Loucy (cell line): ENCODE data around the gene SLC25A6.

ENCODE experiments used
- CTCF ChIP-seq: fragments of 200-600 bp; sonication (generic); conservative IDR thresholded peaks from 2 replicates; pipeline ENCODE4 v1.5.1; 2014; ENCODE audit warnings: mild to moderate bottlenecking, antibody characterized with exemption, low read length
- EZH2phosphoT487 ChIP-seq: fragments of 200-600 bp; IDR thresholded peaks from 2 replicates; pipeline ENCODE4 v1.6.1; 2018; ENCODE audit warnings: antibody characterized with exemption, mild to moderate bottlenecking, moderate library complexity, borderline replicate concordance

DNA sequence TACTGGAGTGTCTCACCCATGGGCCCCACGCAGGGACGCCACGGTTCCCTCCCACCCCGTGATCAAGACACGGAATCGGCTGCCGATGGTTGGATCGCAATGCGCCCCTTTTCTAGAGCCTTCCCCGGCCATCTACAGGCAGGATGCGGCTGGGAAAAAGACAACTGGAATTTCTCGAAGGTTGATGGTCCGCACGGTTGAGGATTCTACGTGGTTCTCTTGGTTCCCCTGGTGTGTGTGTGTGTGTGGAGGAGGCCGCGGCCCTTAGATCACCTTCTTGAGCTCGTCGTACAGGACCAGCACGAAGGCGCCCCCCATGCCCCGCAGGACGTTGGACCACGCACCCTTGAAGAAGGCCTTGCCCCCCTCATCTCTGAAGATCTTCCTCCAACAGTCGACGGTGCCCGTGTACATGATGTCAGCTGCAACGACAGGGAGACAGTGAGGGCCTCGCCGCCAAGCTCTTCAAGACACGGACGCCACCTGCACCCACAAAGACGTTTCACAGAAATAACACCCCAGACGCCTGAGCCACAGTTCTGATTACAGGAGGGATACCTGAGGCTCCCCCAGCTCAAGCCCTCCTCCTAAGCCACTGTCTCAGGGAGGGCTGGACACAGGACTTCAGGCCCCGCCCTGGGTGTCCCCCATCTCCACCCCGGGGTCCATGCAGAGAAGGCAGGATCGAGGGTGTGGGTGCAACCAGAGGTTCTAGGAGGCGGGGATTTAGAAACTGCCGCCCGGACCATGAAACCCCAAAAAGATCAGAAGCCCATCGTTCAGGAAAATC, 5.4 kb downstream of the SLC25A6 start:
- TF ChIP-seq CTCF: no peak
- TF ChIP-seq EZH2phosphoT487: no peak
